Gastrocnemius medialis (tissue), 4 donors: ENCODE measurements around the gene CDK9.

Experiments
- CTCF ChIP-seq, 5 experiments: fragments of 450-650 bp in 3 of 5; fragments of 200-600 bp in 2 of 5; sonication (generic) in 2 of 5; IDR thresholded peaks in 4 of 5; conservative IDR thresholded peaks in 1 of 5; 1 replicate in 4 of 5; 2 replicates in 1 of 5; pipeline ENCODE4 v1.5.1; 2016 to 2019; ENCODE audit warnings: antibody characterized with exemption in 5 of 5, mild to moderate bottlenecking in 3 of 5, moderate library complexity in 3 of 5
- POLR2A ChIP-seq, 2 donors: fragments of 450-650 bp; IDR thresholded peaks; one replicate each; pipeline ENCODE4 v1.6.1; 2017; ENCODE audit warnings: antibody characterized with exemption in 2 of 2, mild to moderate bottlenecking in 2 of 2, moderate library complexity in 2 of 2

DNA sequence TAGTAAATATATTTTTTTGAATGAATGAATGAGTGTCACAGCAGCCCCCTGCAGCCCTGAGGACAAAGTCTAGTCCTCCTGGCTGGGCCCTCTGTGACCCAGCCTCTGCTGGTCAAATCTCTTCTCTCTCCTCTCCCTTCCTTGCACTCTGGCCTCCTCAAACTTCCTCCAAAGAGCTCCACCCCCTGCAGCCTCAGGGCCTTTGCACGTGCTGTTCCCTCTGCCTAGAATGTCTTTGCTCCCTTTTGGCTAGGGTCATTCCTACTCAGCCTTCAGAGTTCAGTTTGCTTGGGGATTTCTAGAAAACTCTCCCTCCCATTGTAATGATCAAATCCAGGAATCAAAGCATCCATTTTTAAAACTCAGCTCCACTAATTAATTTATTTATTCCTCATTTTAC lies 20.4 kb upstream of the CDK9 start:
- TF ChIP-seq CTCF (IDR thresholded peaks at IDR 0.05 in 4 of 5, conservative IDR thresholded peaks at IDR 0.05 in 1 of 5) (no peak), POLR2A (IDR thresholded peaks at IDR 0.05) (no peak)
